ENCODE data around the gene SMARCAL1.

SMARCAL1 gene

DNA sequence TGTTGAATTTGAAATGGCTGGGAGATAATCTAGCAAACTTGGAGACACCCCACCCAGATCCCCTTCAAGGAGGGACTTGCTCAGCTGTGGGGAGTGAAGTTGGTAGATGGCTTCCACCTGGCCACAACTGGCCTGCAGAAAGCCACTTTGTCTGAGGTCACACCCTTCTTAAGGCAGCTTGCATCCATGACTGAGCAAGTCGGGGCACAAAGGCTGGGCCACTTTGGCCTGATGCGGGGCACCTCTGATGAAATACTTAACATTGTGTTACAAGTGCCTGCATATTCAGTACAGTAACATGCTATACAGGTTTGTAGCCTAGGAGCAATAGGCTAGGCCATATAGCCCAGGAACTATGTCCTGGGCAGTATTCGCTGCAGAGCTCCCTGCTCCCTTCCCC, 73.0 kb downstream of the SMARCAL1 start:
- Histone ChIP-seq H4K20me1 (no peaks in the 10 kb centered on the region), H3K9ac (no peak overlapping the region), H3K36me3 (peaks cover 32% of the 10 kb centered on the region), H3K4me1 (peaks cover 6% of the 10 kb centered on the region), H3K27ac (no peak overlapping the region), H3K9me3 (no peaks in the 10 kb centered on the region), H3K4me2 (no peak overlapping the region), H3K27me3 (no peaks in the 10 kb centered on the region), H3K4me3 (no peak overlapping the region)
- no peak for TF ChIP-seq Cebpa-rat (IDR thresholded peaks at IDR 0.05)

- no peak overlapping the region for H3K4me3 ChIP-seq
- H3K9ac ChIP-seq, result no peak overlapping the region
- no peaks in the 10 kb centered on the region for H3K27me3 ChIP-seq
- H3K4me2 ChIP-seq, result no peak overlapping the region
- no peaks in the 10 kb centered on the region for H3K9me3 ChIP-seq
- peaks cover 11% of the 10 kb centered on the region for H3K4me1 ChIP-seq
- no peaks in the 10 kb centered on the region for H4K20me1 ChIP-seq
- no peak overlapping the region for H3K27ac ChIP-seq
- H3K36me3 ChIP-seq, result peaks cover 27% of the 10 kb centered on the region
- no peak for TF ChIP-seq Cebpa-rat (IDR thresholded peaks at IDR 0.05)
Measured at GRCh38 chr2:216485745-216486144, 73.5 kb downstream of the SMARCAL1 start.

DNA sequence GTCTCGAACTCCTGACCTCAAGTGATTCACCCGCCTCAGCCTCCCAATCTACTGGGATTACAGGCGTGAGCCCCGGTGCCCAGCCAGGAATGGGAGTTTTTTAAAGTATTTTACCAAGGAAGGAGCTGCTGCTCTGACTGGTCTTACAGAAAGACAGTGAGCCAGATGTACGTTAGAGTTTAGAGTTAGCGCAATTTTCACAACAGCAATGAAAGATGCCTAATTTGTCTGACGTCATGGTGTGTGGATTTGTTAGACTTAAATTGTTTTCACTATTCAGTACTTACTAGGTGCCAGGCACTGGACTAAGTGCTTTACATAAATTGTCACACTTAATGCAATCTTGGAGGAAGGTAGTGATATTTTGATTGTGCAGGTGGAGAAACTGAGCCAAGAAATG, 74.0 kb downstream of the SMARCAL1 start:
- peaks cover 16% of the 10 kb centered on the region for H3K4me1 ChIP-seq
- no peaks in the 10 kb centered on the region for H3K9me3 ChIP-seq
- H3K27ac ChIP-seq, result no peak overlapping the region
- peaks cover 22% of the 10 kb centered on the region for H3K36me3 ChIP-seq
- no peak overlapping the region for H3K4me3 ChIP-seq
- H3K4me2 ChIP-seq, result no peak overlapping the region
- H4K20me1 ChIP-seq, result no peaks in the 10 kb centered on the region
- H3K9ac ChIP-seq, result no peak overlapping the region
- no peaks in the 10 kb centered on the region for H3K27me3 ChIP-seq
- TF ChIP-seq Cebpa-rat (IDR thresholded peaks at IDR 0.05), result no peak

DNA sequence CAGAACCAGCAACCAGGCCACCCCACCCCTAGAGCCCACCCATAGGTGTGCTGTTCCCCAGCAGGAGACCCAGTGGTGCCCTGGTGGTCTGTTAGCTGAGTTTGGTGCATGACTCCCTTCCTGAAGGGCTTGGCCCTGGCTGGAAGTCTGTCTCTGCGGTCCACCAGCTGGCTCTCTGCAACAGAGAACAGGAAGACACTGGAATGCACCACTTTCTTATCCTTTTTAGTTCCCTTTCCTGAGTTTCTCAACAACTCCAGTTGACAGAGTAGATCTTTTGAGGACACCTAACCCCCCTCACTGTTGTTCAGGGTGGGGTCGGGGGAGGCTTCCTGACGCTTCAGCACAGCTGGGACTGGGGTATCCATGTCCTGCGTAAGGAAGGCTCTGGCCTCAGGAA, 74.4 kb downstream of the SMARCAL1 start:
- Histone ChIP-seq H3K9me3 (no peaks in the 10 kb centered on the region), H3K4me1 (peaks cover 21% of the 10 kb centered on the region), H3K4me2 (no peak overlapping the region), H3K27me3 (no peaks in the 10 kb centered on the region), H3K9ac (no peak overlapping the region), H3K27ac (no peak overlapping the region), H3K4me3 (no peak overlapping the region), H4K20me1 (no peaks in the 10 kb centered on the region), H3K36me3 (peaks cover 17% of the 10 kb centered on the region)
- TF ChIP-seq Cebpa-rat (IDR thresholded peaks at IDR 0.05), result no peak

- peak overlapping the region; percentile 90; the same call in 1 of the 2 replicates for H3K4me2 ChIP-seq
Measured at GRCh38 chr2:216490061-216490460, 77.8 kb downstream of the SMARCAL1 start.

GRCh38 chr2:216491793-216492596, 79.7 kb downstream of the SMARCAL1 start:
- peaks cover 69% of the 10 kb centered on the region for H3K4me1 ChIP-seq
- no peaks in the 10 kb centered on the region for H3K36me3 ChIP-seq
- H4K20me1 ChIP-seq, result no peaks in the 10 kb centered on the region
- H3K27me3 ChIP-seq, result no peaks in the 10 kb centered on the region
- H3K9ac ChIP-seq, result peak overlapping the region; percentile 78
- peak overlapping the region; percentile 90 for H3K4me2 ChIP-seq
- H3K9me3 ChIP-seq, result no peaks in the 10 kb centered on the region
- TF ChIP-seq Cebpa-rat (IDR thresholded peaks at IDR 0.05), result no peak
- H3K4me3 ChIP-seq, result peak overlapping the region; percentile 43; the same call in 1 of the 2 replicates
- H3K27ac ChIP-seq, result peak overlapping the region; percentile 91

More at GRCh38 chr2:216490061-216490460, 77.8 kb downstream of the SMARCAL1 start:
- Histone ChIP-seq H4K20me1 (no peaks in the 10 kb centered on the region), H3K9me3 (no peaks in the 10 kb centered on the region), H3K4me1 (peaks cover 54% of the 10 kb centered on the region), H3K27me3 (no peaks in the 10 kb centered on the region), H3K4me3 (no peak overlapping the region), H3K27ac (no peak overlapping the region), H3K36me3 (no peaks in the 10 kb centered on the region), H3K9ac (no peak overlapping the region)
- TF ChIP-seq Cebpa-rat (IDR thresholded peaks at IDR 0.05), result no peak

GRCh38 chr2:216492597-216493333, 80.5 kb downstream of the SMARCAL1 start:
- peak overlapping the region; percentile 91 for H3K27ac ChIP-seq
- peak overlapping the region; percentile 90 for H3K4me2 ChIP-seq
- H4K20me1 ChIP-seq, result no peaks in the 10 kb centered on the region
- no peaks in the 10 kb centered on the region for H3K9me3 ChIP-seq
- H3K36me3 ChIP-seq, result no peaks in the 10 kb centered on the region
- peaks cover 74% of the 10 kb centered on the region for H3K4me1 ChIP-seq
- peak overlapping the region; percentile 43; the same call in 1 of the 2 replicates for H3K4me3 ChIP-seq
- TF ChIP-seq Cebpa-rat (IDR thresholded peaks at IDR 0.05), result no peak
- no peaks in the 10 kb centered on the region for H3K27me3 ChIP-seq
- H3K9ac ChIP-seq, result peak overlapping the region; percentile 78

GRCh38 chr2:216493334-216493685, 81.0 kb downstream of the SMARCAL1 start:
- no peak for TF ChIP-seq Cebpa-rat (IDR thresholded peaks at IDR 0.05)
- no peaks in the 10 kb centered on the region for H3K36me3 ChIP-seq
- H3K27ac ChIP-seq, result peak overlapping the region; percentile 91
- peak overlapping the region; percentile 90 for H3K4me2 ChIP-seq
- peak overlapping the region; percentile 78 for H3K9ac ChIP-seq
- H3K9me3 ChIP-seq, result no peaks in the 10 kb centered on the region
- 0 out of 2 replicates have a peak overlapping the region, but pooled peaks have one; percentile 43 for H3K4me3 ChIP-seq
- H4K20me1 ChIP-seq, result no peaks in the 10 kb centered on the region
- no peaks in the 10 kb centered on the region for H3K27me3 ChIP-seq
- peaks cover 80% of the 10 kb centered on the region for H3K4me1 ChIP-seq

- Histone ChIP-seq H3K4me2 (peak overlapping the region; percentile 90), H3K4me1 (peaks cover 83% of the 10 kb centered on the region), H3K4me3 (no peak overlapping the region), H3K9ac (no peak overlapping the region), H3K9me3 (no peaks in the 10 kb centered on the region), H4K20me1 (peaks cover 18% of the 10 kb centered on the region), H3K27me3 (no peaks in the 10 kb centered on the region), H3K36me3 (peaks cover 11% of the 10 kb centered on the region), H3K27ac (no peak overlapping the region)
- TF ChIP-seq Cebpa-rat (IDR thresholded peaks at IDR 0.05), result no peak
Measured at GRCh38 chr2:216495656-216496055, 83.4 kb downstream of the SMARCAL1 start.
